ENCODE measurements around the gene GSDMA.

GSDMA gene

GRCh38 chr17:39981766-39982375 is 19.1 kb downstream of the GSDMA start:
- Histone ChIP-seq H3K79me2 (peaks cover 16% of the 10 kb centered on the region), H3K27me3 (ENCODE audit: control insufficient read depth, insufficient read depth, low read length) (no peaks in the 10 kb centered on the region), H3K4me2 (ENCODE audit: low read length) (peak overlapping the region; percentile 61), H3K4me1 (peaks cover 4% of the 10 kb centered on the region), H3K36me3 (ENCODE audit: control insufficient read depth, insufficient read depth, low read length) (no peaks in the 10 kb centered on the region), H3K27ac (no peak overlapping the region), H3K9ac (no peak overlapping the region), H3K4me3 (ENCODE audit: low read depth, low read length) (peak overlapping the region; percentile 85), H2AFZ (no peak overlapping the region), H3K9me3 (ENCODE audit: control insufficient read depth, low read length) (no peaks in the 10 kb centered on the region)
- TF ChIP-seq CTCF (IDR thresholded peaks at IDR 0.05) = no peak

GRCh38 chr17:39988206-39988810 is 25.5 kb downstream of the GSDMA start:
- no peak for TF ChIP-seq CTCF (IDR thresholded peaks at IDR 0.05)

GRCh38 chr17:39994448-39994847 is 31.6 kb downstream of the GSDMA start:
- TF ChIP-seq CTCF (IDR thresholded peaks at IDR 0.05) = no peak
- Histone ChIP-seq H3K36me3 (ENCODE audit: control insufficient read depth, insufficient read depth, low read length) (no peaks in the 10 kb centered on the region), H3K27ac (no peak overlapping the region), H3K9me3 (ENCODE audit: control insufficient read depth, low read length) (no peaks in the 10 kb centered on the region), H3K4me1 (no peaks in the 10 kb centered on the region), H3K4me2 (ENCODE audit: low read length) (no peak overlapping the region), H3K4me3 (ENCODE audit: low read depth, low read length) (no peak overlapping the region), H3K9ac (no peak overlapping the region), H2AFZ (no peak overlapping the region), H3K79me2 (no peaks in the 10 kb centered on the region), H3K27me3 (ENCODE audit: control insufficient read depth, insufficient read depth, low read length) (no peaks in the 10 kb centered on the region)

More at GRCh38 chr17:39988206-39988810, 25.5 kb downstream of the GSDMA start:
- Histone ChIP-seq H3K79me2 (peaks cover 11% of the 10 kb centered on the region), H3K4me2 (ENCODE audit: low read length) (no peak overlapping the region), H3K27me3 (ENCODE audit: control insufficient read depth, insufficient read depth, low read length) (no peaks in the 10 kb centered on the region), H2AFZ (no peak overlapping the region), H3K9me3 (ENCODE audit: control insufficient read depth, low read length) (no peaks in the 10 kb centered on the region), H3K27ac (no peak overlapping the region), H3K4me1 (no peaks in the 10 kb centered on the region), H3K4me3 (ENCODE audit: low read depth, low read length) (no peak overlapping the region), H3K9ac (no peak overlapping the region), H3K36me3 (ENCODE audit: control insufficient read depth, insufficient read depth, low read length) (no peaks in the 10 kb centered on the region)

GRCh38 chr17:39995438-39995837 is 32.6 kb downstream of the GSDMA start:
- Histone ChIP-seq H2AFZ (no peak overlapping the region), H3K9me3 (ENCODE audit: control insufficient read depth, low read length) (no peaks in the 10 kb centered on the region), H3K27ac (no peak overlapping the region), H3K4me2 (ENCODE audit: low read length) (no peak overlapping the region), H3K9ac (no peak overlapping the region), H3K4me3 (ENCODE audit: low read depth, low read length) (no peak overlapping the region), H3K27me3 (ENCODE audit: control insufficient read depth, insufficient read depth, low read length) (no peaks in the 10 kb centered on the region), H3K79me2 (no peaks in the 10 kb centered on the region), H3K36me3 (ENCODE audit: control insufficient read depth, insufficient read depth, low read length) (no peaks in the 10 kb centered on the region), H3K4me1 (no peaks in the 10 kb centered on the region)
- no peak for TF ChIP-seq CTCF (IDR thresholded peaks at IDR 0.05)

- Histone ChIP-seq H3K4me3 (ENCODE audit: low read depth, low read length) (no peak overlapping the region), H3K36me3 (ENCODE audit: control insufficient read depth, insufficient read depth, low read length) (no peaks in the 10 kb centered on the region), H3K9me3 (ENCODE audit: control insufficient read depth, low read length) (no peaks in the 10 kb centered on the region), H3K79me2 (no peaks in the 10 kb centered on the region), H3K27ac (no peak overlapping the region), H3K4me2 (ENCODE audit: low read length) (no peak overlapping the region), H2AFZ (no peak overlapping the region), H3K9ac (no peak overlapping the region), H3K27me3 (ENCODE audit: control insufficient read depth, insufficient read depth, low read length) (no peaks in the 10 kb centered on the region), H3K4me1 (no peaks in the 10 kb centered on the region)
- TF ChIP-seq CTCF (IDR thresholded peaks at IDR 0.05) = no peak
These were observed 33.4 kb downstream of the GSDMA start for GRCh38 chr17:39996162-39996561.

Data from parathyroid adenoma (tissue), 2 donors.